Activated CD8-positive, alpha-beta memory T cell treated with anti-CD3 and anti-CD28 coated beads for 1 hour (primary cell): ENCODE data around the gene PCDHA4.
"Not testable (repeated sequence)": the region's sequence is repeated elsewhere in the genome, so short reads cannot be mapped to it uniquely, and the experiment has no call there.

Source experiments
- DNase-seq, 2 donors: peaks; one replicate each; pipeline ENCODE4 v3.0.0-alpha.2; 2020; ENCODE audit warnings: low read depth in 1 of 2; ENCODE audit errors: extremely low read depth in 1 of 2

The PCDHA4 gene

DNA sequence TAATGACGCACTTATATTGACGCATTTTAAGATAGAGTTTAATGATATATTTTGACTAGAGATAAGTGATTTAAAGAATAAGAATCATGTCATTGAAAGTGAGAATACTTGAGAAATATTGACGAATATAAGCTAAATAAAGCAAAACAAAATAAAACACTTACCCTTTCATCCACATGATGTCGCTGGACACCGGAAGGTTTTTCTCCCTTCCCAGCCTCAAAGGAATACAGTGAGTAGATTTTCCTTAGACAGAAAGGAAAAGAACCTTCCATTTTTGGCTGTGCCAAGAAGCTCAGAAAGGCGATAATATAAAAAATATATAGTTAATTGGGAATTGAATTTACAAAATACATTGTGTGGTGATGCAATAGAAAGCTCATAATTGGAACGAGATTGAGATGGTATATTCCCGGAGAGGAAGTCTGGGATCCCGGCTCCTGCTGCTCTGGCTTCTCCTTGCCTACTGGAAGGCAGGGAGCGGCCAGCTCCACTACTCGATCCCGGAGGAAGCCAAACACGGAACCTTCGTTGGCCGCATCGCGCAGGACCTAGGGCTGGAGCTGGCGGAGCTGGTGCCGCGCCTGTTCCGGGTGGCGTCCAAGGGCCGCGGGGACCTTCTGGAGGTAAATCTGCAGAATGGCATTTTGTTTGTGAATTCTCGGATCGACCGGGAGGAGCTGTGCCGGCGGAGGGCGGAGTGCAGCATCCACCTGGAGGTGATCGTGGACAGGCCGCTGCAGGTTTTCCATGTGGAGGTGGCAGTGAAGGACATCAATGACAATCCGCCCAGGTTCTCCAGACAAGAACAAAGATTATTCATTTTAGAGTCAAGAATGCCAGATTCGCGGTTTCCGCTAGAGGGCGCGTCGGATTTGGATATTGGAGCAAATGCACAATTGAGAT, 14.8 kb downstream of the PCDHA4 start, which contains the start of gene PCDHA5:
PCDHA5 (plus strand) TSS at position 239 of the 906 bp plus-strand sequence.
- no peak for DNase-seq

DNA sequence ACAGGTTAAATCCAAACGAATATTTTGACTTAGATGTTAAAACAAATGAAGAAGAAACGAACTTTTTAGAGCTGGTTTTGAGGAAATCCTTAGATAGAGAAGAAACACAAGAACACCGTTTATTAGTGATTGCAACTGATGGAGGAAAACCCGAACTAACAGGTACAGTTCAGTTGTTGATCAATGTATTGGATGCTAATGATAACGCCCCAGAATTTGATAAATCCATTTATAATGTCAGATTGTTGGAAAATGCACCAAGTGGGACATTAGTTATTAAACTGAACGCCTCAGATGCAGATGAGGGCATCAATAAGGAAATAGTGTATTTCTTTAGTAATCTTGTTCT, 15.4 kb downstream of the PCDHA4 start:
- no peak for DNase-seq

GRCh38 chr5:140822969-140823368, 16.1 kb downstream of the PCDHA4 start:
- not testable (repeated sequence) for DNase-seq

GRCh38 chr5:140823475-140823874, 16.6 kb downstream of the PCDHA4 start:
- no peak for DNase-seq

DNA sequence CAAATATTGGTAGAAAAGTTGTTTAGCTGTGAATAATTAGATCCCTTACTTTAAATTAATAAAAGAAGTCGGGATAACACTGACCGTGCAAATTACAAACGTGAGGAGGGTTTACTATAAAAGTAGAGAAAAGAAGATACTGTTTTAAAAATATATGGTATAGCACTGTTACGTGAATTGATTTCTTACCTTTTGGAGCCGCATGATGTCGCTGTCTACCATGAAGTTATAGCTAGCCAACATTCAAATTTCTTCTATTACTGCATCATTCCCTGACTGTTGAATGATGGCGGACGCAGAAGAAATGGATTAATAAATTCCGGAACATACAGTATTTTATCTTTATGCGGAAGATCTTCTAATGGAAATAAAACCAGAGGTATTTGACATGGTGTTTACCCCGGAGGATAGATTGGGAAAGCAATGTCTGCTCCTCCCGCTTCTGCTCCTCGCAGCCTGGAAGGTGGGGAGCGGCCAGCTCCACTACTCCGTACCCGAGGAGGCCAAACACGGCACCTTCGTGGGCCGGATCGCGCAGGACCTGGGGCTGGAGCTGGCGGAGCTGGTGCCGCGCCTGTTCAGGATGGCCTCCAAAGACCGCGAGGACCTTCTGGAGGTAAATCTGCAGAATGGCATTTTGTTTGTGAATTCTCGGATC, 21.0 kb downstream of the PCDHA4 start, which contains the start of gene PCDHA6:
PCDHA6 (plus strand) TSS at position 257 of the 658 bp plus-strand sequence; CDS start at position 389, 132 bp downstream.
- DNase-seq, result no peak

GRCh38 chr5:140828362-140828737, 21.5 kb downstream of the PCDHA4 start:
- no peak for DNase-seq

DNA sequence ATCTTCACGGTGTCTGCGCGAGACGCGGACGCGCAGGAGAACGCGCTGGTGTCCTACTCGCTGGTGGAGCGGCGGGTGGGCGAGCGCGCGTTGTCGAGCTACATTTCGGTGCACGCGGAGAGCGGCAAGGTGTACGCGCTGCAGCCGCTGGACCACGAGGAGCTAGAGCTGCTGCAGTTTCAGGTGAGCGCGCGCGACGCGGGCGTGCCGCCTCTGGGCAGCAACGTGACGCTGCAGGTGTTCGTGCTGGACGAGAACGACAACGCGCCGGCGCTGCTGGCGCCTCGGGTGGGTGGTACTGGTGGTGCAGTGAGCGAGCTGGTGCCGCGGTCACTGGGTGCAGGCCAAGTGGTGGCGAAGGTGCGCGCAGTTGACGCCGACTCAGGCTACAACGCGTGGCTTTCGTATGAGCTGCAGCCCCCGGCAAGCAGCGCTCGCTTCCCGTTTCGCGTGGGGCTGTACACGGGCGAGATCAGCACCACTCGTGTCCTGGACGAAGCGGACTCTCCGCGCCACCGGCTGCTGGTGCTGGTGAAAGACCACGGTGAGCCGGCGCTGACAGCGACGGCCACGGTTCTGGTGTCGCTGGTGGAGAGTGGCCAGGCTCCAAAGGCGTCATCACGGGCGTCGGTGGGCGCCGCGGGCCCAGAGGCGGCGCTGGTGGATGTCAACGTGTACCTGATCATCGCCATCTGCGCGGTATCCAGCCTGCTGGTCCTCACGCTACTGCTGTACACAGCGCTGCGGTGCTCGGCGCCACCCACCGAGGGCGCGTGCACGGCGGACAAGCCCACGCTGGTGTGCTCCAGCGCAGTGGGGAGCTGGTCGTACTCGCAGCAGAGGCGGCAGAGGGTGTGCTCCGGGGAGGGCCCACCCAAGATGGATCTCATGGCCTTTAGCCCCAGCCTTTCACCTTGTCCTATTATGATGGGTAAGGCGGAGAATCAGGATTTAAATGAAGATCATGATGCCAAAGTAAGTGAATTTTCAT, 22.9 kb downstream of the PCDHA4 start:
- not testable (repeated sequence) for DNase-seq

DNA sequence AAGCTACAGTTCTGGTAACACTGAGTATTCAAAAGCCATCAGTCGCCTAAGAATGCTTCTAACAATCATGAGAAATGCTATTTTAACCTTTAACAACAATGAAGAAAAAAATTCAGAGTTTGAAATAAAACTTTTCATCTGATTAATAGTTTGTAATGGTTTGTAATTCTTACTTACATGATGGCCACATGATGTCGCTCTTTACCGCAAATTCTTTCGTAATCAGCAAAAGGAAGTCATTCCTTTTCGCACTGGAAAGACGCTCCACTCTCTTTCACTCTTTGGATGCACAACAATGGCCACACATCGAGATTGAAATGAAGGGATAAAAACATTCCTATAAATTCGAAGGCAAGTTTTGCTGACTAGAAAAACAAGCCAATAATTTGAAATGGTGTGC, 27.1 kb downstream of the PCDHA4 start, which contains the start of gene PCDHA7:
PCDHA7 (plus strand) TSS at position 277 of the 400 bp plus-strand sequence; CDS start at position 392, 115 bp downstream.
- no peak for DNase-seq

GRCh38 chr5:140834439-140835008, 27.7 kb downstream of the PCDHA4 start:
- not testable (repeated sequence) for DNase-seq

GRCh38 chr5:140835622-140836510, 29.0 kb downstream of the PCDHA4 start:
- no peak for DNase-seq

- no peak for DNase-seq
These were observed 34.4 kb downstream of the PCDHA4 start, which contains the start of gene PCDHA8 for GRCh38 chr5:140840978-140841962. PCDHA8 (plus strand) TSS chr5:140841187; CDS start chr5:140841322, 135 bp downstream.

DNA sequence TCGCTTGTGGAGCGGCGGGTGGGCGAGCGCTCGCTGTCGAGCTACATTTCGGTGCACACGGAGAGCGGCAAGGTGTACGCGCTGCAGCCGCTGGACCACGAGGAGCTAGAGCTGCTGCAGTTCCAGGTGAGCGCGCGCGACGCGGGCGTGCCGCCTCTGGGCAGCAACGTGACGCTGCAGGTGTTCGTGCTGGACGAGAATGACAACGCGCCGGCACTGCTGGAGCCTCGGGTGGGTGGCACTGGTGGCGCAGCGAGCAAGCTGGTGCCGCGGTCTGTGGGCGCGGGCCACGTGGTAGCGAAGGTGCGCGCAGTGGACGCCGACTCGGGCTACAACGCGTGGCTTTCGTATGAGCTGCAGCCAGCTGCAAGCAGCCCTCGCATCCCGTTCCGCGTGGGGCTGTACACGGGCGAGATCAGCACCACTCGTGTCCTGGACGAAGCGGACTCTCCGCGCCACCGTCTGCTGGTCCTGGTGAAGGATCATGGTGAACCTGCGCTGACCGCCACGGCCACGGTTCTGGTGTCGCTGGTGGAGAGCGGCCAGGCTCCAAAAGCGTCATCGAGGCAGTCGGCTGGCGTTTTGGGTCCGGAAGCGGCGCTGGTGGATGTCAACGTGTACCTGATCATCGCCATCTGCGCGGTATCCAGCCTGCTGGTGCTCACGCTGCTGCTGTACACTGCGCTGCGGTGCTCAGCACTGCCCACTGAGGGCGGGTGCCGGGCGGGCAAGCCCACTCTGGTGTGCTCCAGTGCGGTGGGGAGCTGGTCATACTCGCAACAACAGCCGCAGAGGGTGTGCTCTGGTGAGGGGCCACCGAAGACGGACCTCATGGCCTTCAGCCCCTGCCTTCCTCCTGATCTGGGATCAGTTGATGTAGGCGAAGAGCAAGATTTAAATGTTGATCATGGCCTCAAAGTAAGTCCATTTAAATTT, 36.2 kb downstream of the PCDHA4 start:
- DNase-seq, result no peak

DNA sequence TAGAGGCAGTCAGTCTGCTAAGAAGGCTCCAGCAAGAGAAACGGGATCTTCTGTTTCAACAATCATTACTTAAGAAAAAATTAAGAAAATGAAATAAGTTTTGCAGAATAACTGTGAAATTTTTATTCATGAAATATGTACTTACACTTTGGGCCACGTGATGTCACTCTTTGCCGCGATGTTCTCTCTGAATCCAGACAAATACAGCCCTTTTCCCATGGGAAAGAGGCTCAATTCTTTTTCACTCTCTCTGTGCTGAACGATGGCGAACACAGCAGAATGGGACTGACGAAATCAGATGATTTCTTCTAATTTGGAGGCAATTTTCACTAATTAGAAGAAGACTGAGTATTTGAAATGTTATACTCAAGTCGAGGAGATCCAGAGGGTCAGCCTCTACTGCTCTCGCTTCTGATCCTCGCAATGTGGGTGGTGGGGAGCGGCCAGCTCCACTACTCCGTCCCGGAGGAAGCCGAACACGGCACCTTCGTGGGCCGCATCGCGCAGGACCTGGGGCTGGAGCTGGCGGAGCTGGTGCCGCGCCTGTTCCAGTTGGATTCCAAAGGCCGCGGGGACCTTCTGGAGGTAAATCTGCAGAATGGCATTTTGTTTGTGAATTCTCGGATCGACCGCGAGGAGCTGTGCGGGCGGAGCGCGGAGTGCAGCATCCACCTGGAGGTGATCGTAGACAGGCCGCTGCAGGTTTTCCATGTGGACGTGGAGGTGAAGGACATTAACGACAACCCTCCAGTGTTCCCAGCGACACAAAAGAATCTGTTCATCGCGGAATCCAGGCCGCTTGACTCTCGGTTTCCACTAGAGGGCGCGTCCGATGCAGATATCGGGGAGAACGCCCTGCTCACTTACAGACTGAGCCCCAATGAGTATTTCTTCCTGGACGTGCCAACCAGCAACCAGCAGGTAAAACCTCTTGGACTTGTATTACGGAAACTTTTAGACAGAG, 41.6 kb downstream of the PCDHA4 start, which contains the start of gene PCDHA9:
PCDHA9 (plus strand) TSS at position 244 of the 964 bp plus-strand sequence; CDS start at position 358, 114 bp downstream.
- DNase-seq, result not testable (repeated sequence)

DNA sequence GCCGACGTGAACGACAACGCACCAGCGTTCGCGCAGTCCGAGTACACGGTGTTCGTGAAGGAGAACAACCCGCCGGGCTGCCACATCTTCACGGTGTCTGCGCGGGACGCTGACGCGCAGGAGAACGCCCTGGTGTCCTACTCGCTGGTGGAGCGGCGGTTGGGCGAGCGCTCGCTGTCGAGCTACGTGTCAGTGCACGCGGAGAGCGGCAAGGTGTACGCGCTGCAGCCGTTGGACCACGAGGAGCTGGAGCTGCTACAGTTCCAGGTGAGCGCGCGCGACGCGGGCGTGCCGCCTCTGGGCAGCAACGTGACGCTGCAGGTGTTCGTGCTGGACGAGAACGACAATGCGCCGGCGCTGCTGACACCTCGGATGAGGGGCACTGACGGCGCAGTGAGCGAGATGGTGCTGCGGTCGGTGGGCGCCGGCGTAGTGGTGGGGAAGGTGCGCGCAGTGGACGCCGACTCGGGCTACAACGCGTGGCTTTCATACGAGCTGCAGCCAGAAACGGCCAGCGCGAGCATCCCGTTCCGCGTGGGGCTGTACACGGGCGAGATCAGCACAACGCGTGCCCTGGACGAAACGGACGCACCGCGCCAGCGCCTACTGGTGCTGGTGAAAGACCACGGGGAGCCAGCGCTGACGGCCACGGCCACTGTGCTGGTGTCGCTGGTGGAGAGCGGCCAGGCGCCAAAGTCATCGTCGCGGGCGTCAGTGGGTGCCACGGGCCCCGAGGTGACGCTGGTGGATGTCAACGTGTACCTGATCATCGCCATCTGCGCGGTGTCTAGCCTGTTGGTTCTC, 43.2 kb downstream of the PCDHA4 start:
- DNase-seq, result not testable (repeated sequence)
